Kidney epithelial cell (primary cell): ENCODE measurements around the gene CD36. TPM values are rescaled to one million over a fixed set of nuclear protein-coding genes. Genes with fewer than 3 reads are reported as not detected.
A peak's percentile ranks its signal among the peaks of the same experiment; 100 is the strongest.

Experiments
- DNase-seq: peaks from one replicate; pipeline ENCODE4 v3.0.0-alpha.2; 2010; ENCODE audit warnings: low read depth
- H3K27me3 ChIP-seq: 2 replicates; pipeline ENCODE4 v1.6.0; 2011; ENCODE audit warnings: low read length; ENCODE audit not compliant: control insufficient read depth, insufficient read depth
- H3K36me3 ChIP-seq: 2 replicates; pipeline ENCODE4 v1.5.1; 2011; ENCODE audit warnings: low read length; ENCODE audit not compliant: control insufficient read depth, insufficient read depth
- H3K4me3 ChIP-seq: 2 replicates; pipeline ENCODE4 v1.5.1; 2011; ENCODE audit warnings: low read depth, mild to moderate bottlenecking, control low read depth, low read length
- CTCF ChIP-seq: IDR thresholded peaks from 2 replicates; pipeline ENCODE4 v1.5.1; 2011; ENCODE audit warnings: mild to moderate bottlenecking, moderate library complexity, low read length, control low read depth, inconsistent platforms; ENCODE audit not compliant: insufficient read depth, poor library complexity, severe bottlenecking
- total RNA-seq: library from RNA; depleted of rRNA; stranded (reverse); fragments of >200 nt; gene quantifications from 2 replicates; pipeline ENCODE4 v1.2.3, GENCODE V29; 2015

Gene CD36
- total RNA-seq, 1 donor from 2014 or later, result not detected

GRCh38 chr7:80722616-80723195 is 84.3 kb downstream of the CD36 start:
- no peak overlapping the region for H3K4me3 ChIP-seq
- H3K27me3 ChIP-seq, result no peaks in the 10 kb centered on the region
- DNase-seq, result peak; percentile 98
- no peaks in the 10 kb centered on the region for H3K36me3 ChIP-seq
- TF ChIP-seq CTCF, result no peak

GRCh38 chr7:80724249-80724871 is 85.9 kb downstream of the CD36 start:
- H3K36me3 ChIP-seq, result no peaks in the 10 kb centered on the region
- no peak for DNase-seq
- H3K27me3 ChIP-seq, result no peaks in the 10 kb centered on the region
- TF ChIP-seq CTCF, result no peak
- H3K4me3 ChIP-seq, result no peak overlapping the region

- no peaks in the 10 kb centered on the region for H3K27me3 ChIP-seq
- DNase-seq, result no peak
- H3K4me3 ChIP-seq, result no peak overlapping the region
- no peaks in the 10 kb centered on the region for H3K36me3 ChIP-seq
- TF ChIP-seq CTCF, result no peak
Measured at GRCh38 chr7:80725181-80725611, 86.8 kb downstream of the CD36 start.

Other genes starting within 250 kb of the CD36 start
- not detected in 2 replicates for gene GNAT3, start 126.6 kb upstream of the CD36 start, total RNA-seq